HepG2 (cell line): ENCODE results near the gene PYURF. TPM values are rescaled to one million over a fixed set of nuclear protein-coding genes. Genes with fewer than 3 reads are reported as not detected.
"Not testable (repeated sequence)": the region's sequence is repeated elsewhere in the genome, so short reads cannot be mapped to it uniquely, and the experiment has no call there.

Experiments used
- ATAC-seq: fragments of 200-7000 bp; cut with Tn5 transposase; 3 replicates; pipeline ENCODE4 v1.9.1; 2020; ENCODE audit warnings: mild to moderate bottlenecking, moderate library complexity
- BruUV-seq: library from RNA; stranded (reverse); fragments of 400-500 nt; replicated peaks from 2 replicates; lab custom pipeline; 2021; lab: Mats Ljungman, UMichigan
- CTCF ChIA-PET: fragments of 300-600 bp; formaldehyde crosslinking; extraction: SDS; loops from one replicate; lab custom pipeline; 2021; ENCODE audit warnings: low total read pairs, inconsistent platforms, low intra/inter-chr PET ratio; lab: Yijun Ruan, JAX
- POLR2A ChIA-PET: fragments of 350-600 bp; sonication (Branson Sonifier 250); formaldehyde crosslinking; loops from one replicate; lab custom pipeline; 2020; ENCODE audit warnings: antibody characterized with exemption, inconsistent platforms; lab: Yijun Ruan, JAX
- DNase-seq: peaks from one replicate; pipeline ENCODE4 v3.0.0-alpha.2; 2015; ENCODE audit warnings: low spot score
- FAIRE-seq: peaks from 3 replicates; lab custom pipeline; 2011; peaks lifted over from hg19 to GRCh38; lab: Jason Lieb, UNC
- H2AFZ ChIP-seq: one replicate; pipeline ENCODE4 v1.6.1; 2011; ENCODE audit warnings: low read length, inconsistent platforms
- H3K27ac ChIP-seq: fragments of 300-600 bp; 3 replicates; pipeline ENCODE4 v1.8.0; 2011; ENCODE audit warnings: mixed run types, mild to moderate bottlenecking, mixed read lengths, low read length, inconsistent platforms; ENCODE audit not compliant: insufficient read depth; ENCODE audit errors: extremely low read length
- H3K27me3 ChIP-seq, 2 experiments: fragments of 200-600 bp in 1 of 2; 2 replicates in 1 of 2; 3 replicates in 1 of 2; pipeline versions ENCODE4 v1.6.0 to v1.8.0; 2011; ENCODE audit warnings: low read length in 2 of 2, mild to moderate bottlenecking in 2 of 2, moderate library complexity in 2 of 2, inconsistent platforms in 1 of 2; ENCODE audit not compliant: insufficient read depth in 2 of 2, control insufficient read depth in 1 of 2
- H3K36me3 ChIP-seq, 2 experiments: fragments of 200-600 bp in 1 of 2; replicated peaks in 1 of 2; 2 replicates in 1 of 2; 3 replicates in 1 of 2; pipeline versions ENCODE4 v1.5.1 to v1.8.0; 2011; ENCODE audit warnings: low read length in 2 of 2, inconsistent platforms in 1 of 2; ENCODE audit not compliant: insufficient read depth in 2 of 2, control insufficient read depth in 1 of 2
- H3K4me1 ChIP-seq: 2 replicates; pipeline ENCODE4 v1.5.1; 2012; ENCODE audit warnings: low read length, inconsistent platforms; ENCODE audit not compliant: insufficient read depth
- H3K4me2 ChIP-seq: 2 replicates; pipeline ENCODE4 v1.6.0; 2011; ENCODE audit warnings: low read depth, low read length, inconsistent platforms
- H3K4me3 ChIP-seq, 3 experiments: fragments of 200-600 bp in 1 of 3; sonication (generic), shearing (Covaris generic) in 1 of 3; replicated peaks in 1 of 3; 2 replicates each; pipeline ENCODE4 v1.5.1; 2011 to 2016; ENCODE audit warnings: low read length in 3 of 3, inconsistent platforms in 2 of 3, low read depth in 2 of 3, mild to moderate bottlenecking in 2 of 3, control low read depth in 1 of 3, mixed read lengths in 1 of 3; ENCODE audit not compliant: insufficient read depth in 1 of 3
- H3K79me2 ChIP-seq: one replicate; pipeline ENCODE4 v1.6.1; 2011; ENCODE audit warnings: low read length, inconsistent platforms; ENCODE audit not compliant: insufficient read depth
- H3K9ac ChIP-seq: 2 replicates; pipeline ENCODE4 v1.6.0; 2011; ENCODE audit warnings: mild to moderate bottlenecking, low read depth, low read length, inconsistent platforms; ENCODE audit not compliant: insufficient read depth
- H3K9me3 ChIP-seq: 2 replicates; pipeline ENCODE4 v1.5.1; 2012; ENCODE audit warnings: mild to moderate bottlenecking, low read length
- H4K20me1 ChIP-seq: 2 replicates; pipeline ENCODE4 v1.6.0; 2011; ENCODE audit warnings: inconsistent platforms, mild to moderate bottlenecking, low read length, moderate library complexity; ENCODE audit not compliant: insufficient read depth
- CENPT ChIP-seq: sonication (generic); formaldehyde crosslinking; IDR thresholded peaks from 2 replicates; pipeline ENCODE4 v1.8.0; 2022; ENCODE audit warnings: low read depth, mild to moderate bottlenecking, moderate library complexity, missing genetic modification reagents
- ETV5 ChIP-seq: IDR thresholded peaks from 2 replicates; pipeline ENCODE4 v1.6.1; 2018; ENCODE audit warnings: missing biosample characterization, missing genetic modification reagents, inconsistent platforms, borderline replicate concordance
- FOXJ3 ChIP-seq: sonication (generic); formaldehyde crosslinking; IDR thresholded peaks from 2 replicates; pipeline ENCODE4 v1.4.0; 2020; ENCODE audit warnings: missing genetic modification reagents, mild to moderate bottlenecking, borderline replicate concordance
- KLF12 ChIP-seq: sonication (generic); formaldehyde crosslinking; IDR thresholded peaks from 2 replicates; pipeline ENCODE4 v1.4.0; 2020; ENCODE audit warnings: missing genetic modification reagents, borderline replicate concordance
- MED1 ChIP-seq: sonication (generic); formaldehyde crosslinking; IDR thresholded peaks from 2 replicates; pipeline ENCODE4 v1.4.0; 2020; ENCODE audit warnings: missing genetic modification reagents
- PLSCR1 ChIP-seq: sonication (generic); formaldehyde crosslinking; IDR thresholded peaks from 2 replicates; pipeline ENCODE4 v1.5.0; 2020; ENCODE audit warnings: missing genetic modification reagents, mild to moderate bottlenecking, borderline replicate concordance
- SALL2 ChIP-seq: sonication (generic); formaldehyde crosslinking; IDR thresholded peaks from 2 replicates; pipeline ENCODE4 v1.8.1; 2023; ENCODE audit warnings: mild to moderate bottlenecking, missing genetic modification reagents, inconsistent platforms
- SOX6 ChIP-seq, 2 experiments: fragments of 450-650 bp in 1 of 2; sonication (generic) in 1 of 2; formaldehyde crosslinking in 1 of 2; IDR thresholded peaks; 2 replicates each; pipeline versions ENCODE4 v1.4.0 to v1.6.1; 2017 to 2020; ENCODE audit warnings: antibody characterized with exemption in 1 of 2, mild to moderate bottlenecking in 1 of 2, missing genetic modification reagents in 1 of 2
- TEAD3 ChIP-seq: optimal IDR thresholded peaks from 2 replicates; pipeline ENCODE3; 2016; ENCODE audit warnings: borderline replicate concordance
- THAP11 ChIP-seq: IDR thresholded peaks from 2 replicates; pipeline ENCODE4 v1.6.1; 2016; ENCODE audit warnings: missing biosample characterization, missing genetic modification reagents
- TRIM24 ChIP-seq: sonication (generic); formaldehyde crosslinking; IDR thresholded peaks from 2 replicates; pipeline ENCODE4 v1.8.0; 2022; ENCODE audit warnings: mild to moderate bottlenecking, missing genetic modification reagents
- ZXDC ChIP-seq: sonication (generic); formaldehyde crosslinking; IDR thresholded peaks from 2 replicates; pipeline ENCODE4 v1.5.0; 2020; ENCODE audit warnings: mild to moderate bottlenecking, missing genetic modification reagents
- WGBS: methylation state at CpG from one replicate; pipeline ENCODE4 v1.1.6; 2017; ENCODE audit warnings: low lambda C conversion rate; 5-methylcytosine and 5-hydroxymethylcytosine counted together
- in situ Hi-C: cut with HindIII; loops from 2 replicates; pipeline ENCODE4 v1.10.0; 2017; ENCODE audit warnings: low pct_unique_long_range_greater_than_20kb; ENCODE audit not compliant: extremely low pct_ligation_motif_present
- intact Hi-C: fragments of 100-400 bp; cut with micrococcal nuclease; formaldehyde crosslinking; loops from one replicate; pipeline ENCODE4 v1.10.0; 2022; ENCODE audit not compliant: unreplicated experiment
- polyA plus RNA-seq, 8 experiments: library from polyadenylated mRNA; depleted of rRNA in 3 of 8; stranded (reverse) in 7 of 8; unstranded in 1 of 8; fragments of >200 nt; fragmentation: Illumina TruSeq in 4 of 8; extraction: Trizol in 4 of 8; gene quantifications; 2 replicates each; pipeline versions ENCODE4 v1.2.1 to v1.2.3, GENCODE V29; 2011 to 2016; ENCODE audit warnings: low read depth in 4 of 8, missing spikeins in 1 of 8, mixed read lengths in 1 of 8; ENCODE audit not compliant: insufficient read depth in 1 of 8
- total RNA-seq, 5 experiments: library from RNA; depleted of rRNA; stranded (reverse); fragments of >200 nt; fragmentation: Illumina TruSeq; extraction: Trizol; gene quantifications; 2 replicates each; pipeline ENCODE4 v1.2.3, GENCODE V29; 2016; ENCODE audit warnings: low read depth in 1 of 5
- TF ChIP-seq, protein P1 (sequence below): sonication (generic); formaldehyde crosslinking; IDR thresholded peaks from 2 replicates; pipeline ENCODE4 v1.4.0; 2020; ENCODE audit warnings: missing genetic modification reagents
- TF ChIP-seq, protein P2 (sequence below): sonication (generic); formaldehyde crosslinking; IDR thresholded peaks from 2 replicates; pipeline ENCODE4 v1.5.0; 2020; ENCODE audit warnings: missing genetic modification reagents

The PYURF gene
- total and polyA plus RNA-seq, 2 of the 13 experiments (the other 11 are each of a cell fraction or from before 2014, with no cell fraction given), result 59.9 to 95.2 TPM

GRCh38 chr4:88549815-88550214 is 26.2 kb upstream of the PYURF start (continued):
- no peak for TF ChIP-seq CENPT (CRISPR knock-in tag)
- no peak for TF ChIP-seq TRIM24
- no peak for TF ChIP-seq FOXJ3
- TF ChIP-seq PLSCR1 (CRISPR knock-in tag), result no peak
- no peak for TF ChIP-seq ZXDC (CRISPR knock-in tag)
- TF ChIP-seq, all 625 proteins: peak for 0

DNA sequence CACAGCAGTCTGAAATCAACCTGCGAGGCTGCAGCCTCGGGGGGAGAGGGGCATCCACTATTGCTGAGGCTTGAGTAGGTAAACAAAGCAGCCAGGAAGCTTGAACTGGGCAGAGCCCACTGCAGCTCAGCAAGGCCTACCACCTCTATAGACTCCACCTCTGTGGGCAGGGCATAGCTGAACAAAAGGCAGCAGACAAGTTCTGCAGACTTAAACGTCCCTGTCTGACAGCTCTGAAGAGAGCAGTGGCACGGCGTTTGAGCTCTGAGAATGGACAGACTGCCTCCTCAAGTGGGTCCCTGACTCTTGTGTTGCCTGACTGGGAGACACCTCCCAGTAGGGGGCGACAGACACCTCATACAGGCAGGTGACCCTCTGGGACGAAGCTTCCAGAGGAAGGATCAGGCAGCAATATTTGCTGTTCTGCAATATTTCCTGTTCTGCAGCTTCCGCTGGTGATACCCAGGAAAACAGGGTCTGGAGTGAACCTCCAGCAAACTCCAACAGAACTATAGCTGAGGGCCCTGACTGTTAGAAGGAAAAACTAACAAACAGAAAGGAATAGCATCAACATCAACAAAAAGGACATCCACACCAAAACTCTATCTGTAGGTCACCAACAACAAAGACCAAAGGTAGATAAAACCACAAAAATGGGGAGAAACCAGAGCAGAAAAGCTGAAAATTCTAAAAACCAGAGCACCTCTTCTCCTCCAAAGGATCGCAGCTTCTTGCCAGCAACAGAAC is 15.9 kb upstream of the PYURF start:
- not testable (repeated sequence) for BruUV-seq; H4K20me1 ChIP-seq; H3K27me3 ChIP-seq; H3K79me2 ChIP-seq; H3K9ac ChIP-seq; H2AFZ ChIP-seq; H3K9me3 ChIP-seq; H3K27ac ChIP-seq; H3K36me3 ChIP-seq; TF ChIP-seq SOX6 (IDR thresholded peaks at IDR 0.05)
- CTCF ChIA-PET, result interaction anchor here (2.1 kb wide), 1 partner anchor 120 kb away, joined by 14 read pairs; no protein-coding TSS in a partner anchor
- FAIRE-seq, result peak; percentile 61
- intact Hi-C loops (loop anchor here (1.0 to 5.0 kb wide), 3 partner anchors 120 to 485 kb away; no protein-coding TSS in a partner anchor), in situ Hi-C loops (loop anchor here (10.0 to 25.0 kb wide), 2 partner anchors 273 to 485 kb away; no protein-coding TSS in a partner anchor)
- ATAC-seq, result peak; percentile 80
- Histone ChIP-seq H3K4me2 (peak overlapping the region; percentile 70), H3K4me1 (peaks cover 13% of the 10 kb centered on the region; the same call in 1 of the 2 replicates), H3K4me3 (peak overlapping the region in 1 of 3 experiments; percentile 46; a peak in 3 of 6 replicates)
- peak; percentile 42 for DNase-seq
- WGBS, result 9% methylated on average over 5 of the region's 9 CpGs
- POLR2A ChIA-PET, result interaction anchor here (0.9 kb wide), 1 partner anchor 16 kb away, joined by 5 read pairs; the partner anchor contains the start of gene PYURF
- TF ChIP-seq THAP11 (CRISPR knock-in tag) (0 out of 2 replicates have a peak, but pooled peaks have one; percentile 45), KLF12 (0 out of 2 replicates have a peak, but pooled peaks have one; percentile 41), SALL2 (CRISPR knock-in tag) (peak; percentile 58; the same call in 1 of the 2 replicates), ETV5 (CRISPR knock-in tag) (peak; percentile 69; the same call in 1 of the 2 replicates), MED1 (CRISPR knock-in tag) (peak; percentile 42), TEAD3 (CRISPR knock-in tag) (peak; percentile 56), SOX6 (CRISPR knock-in tag; IDR thresholded peaks at IDR 0.05) (peak; percentile 28; the same call in 1 of the 2 replicates)
- TF ChIP-seq, protein P1, sequence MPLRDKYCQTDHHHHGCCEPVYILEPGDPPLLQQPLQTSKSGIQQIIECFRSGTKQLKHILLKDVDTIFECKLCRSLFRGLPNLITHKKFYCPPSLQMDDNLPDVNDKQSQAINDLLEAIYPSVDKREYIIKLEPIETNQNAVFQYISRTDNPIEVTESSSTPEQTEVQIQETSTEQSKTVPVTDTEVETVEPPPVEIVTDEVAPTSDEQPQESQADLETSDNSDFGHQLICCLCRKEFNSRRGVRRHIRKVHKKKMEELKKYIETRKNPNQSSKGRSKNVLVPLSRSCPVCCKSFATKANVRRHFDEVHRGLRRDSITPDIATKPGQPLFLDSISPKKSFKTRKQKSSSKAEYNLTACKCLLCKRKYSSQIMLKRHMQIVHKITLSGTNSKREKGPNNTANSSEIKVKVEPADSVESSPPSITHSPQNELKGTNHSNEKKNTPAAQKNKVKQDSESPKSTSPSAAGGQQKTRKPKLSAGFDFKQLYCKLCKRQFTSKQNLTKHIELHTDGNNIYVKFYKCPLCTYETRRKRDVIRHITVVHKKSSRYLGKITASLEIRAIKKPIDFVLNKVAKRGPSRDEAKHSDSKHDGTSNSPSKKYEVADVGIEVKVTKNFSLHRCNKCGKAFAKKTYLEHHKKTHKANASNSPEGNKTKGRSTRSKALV (CRISPR knock-in tag), result 0 out of 2 replicates have a peak, but pooled peaks have one; percentile 36
- TF ChIP-seq, protein P2, sequence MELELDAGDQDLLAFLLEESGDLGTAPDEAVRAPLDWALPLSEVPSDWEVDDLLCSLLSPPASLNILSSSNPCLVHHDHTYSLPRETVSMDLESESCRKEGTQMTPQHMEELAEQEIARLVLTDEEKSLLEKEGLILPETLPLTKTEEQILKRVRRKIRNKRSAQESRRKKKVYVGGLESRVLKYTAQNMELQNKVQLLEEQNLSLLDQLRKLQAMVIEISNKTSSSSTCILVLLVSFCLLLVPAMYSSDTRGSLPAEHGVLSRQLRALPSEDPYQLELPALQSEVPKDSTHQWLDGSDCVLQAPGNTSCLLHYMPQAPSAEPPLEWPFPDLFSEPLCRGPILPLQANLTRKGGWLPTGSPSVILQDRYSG, result 0 out of 2 replicates have a peak, but pooled peaks have one; percentile 27
